IMR-90 (cell line): ENCODE results near the gene FAM110D. TPM values are rescaled to one million over a fixed set of nuclear protein-coding genes. Genes with fewer than 3 reads are reported as not detected.

ENCODE experiments used
- ATAC-seq: fragments of 200-7000 bp; cut with Tn5 transposase; 2 replicates; pipeline ENCODE4 v1.9.1; 2020; ENCODE audit warnings: low read depth, mild to moderate bottlenecking, moderate library complexity
- BruUV-seq: library from RNA; stranded (reverse); fragments of 400-500 nt; replicated peaks from 2 replicates; lab custom pipeline; 2021; lab: Mats Ljungman, UMichigan
- CTCF ChIA-PET: fragments of 300-600 bp; formaldehyde crosslinking; extraction: SDS; loops from one replicate; lab custom pipeline; 2021; ENCODE audit warnings: antibody characterized with exemption; lab: Yijun Ruan, JAX
- POLR2A ChIA-PET: fragments of 300-600 bp; sonication (Branson Sonifier 250); formaldehyde crosslinking; loops from one replicate; lab custom pipeline; 2022; ENCODE audit warnings: antibody characterized with exemption; ENCODE audit not compliant: unreplicated experiment; lab: Charles Lee
- DNase-seq: peaks from one replicate; pipeline ENCODE4 v3.0.0; 2013
- H2AFZ ChIP-seq: replicated peaks from 2 replicates; pipeline ENCODE3; 2013; ENCODE audit warnings: low read length, mild to moderate bottlenecking; ENCODE audit not compliant: poor library complexity
- H2AK5ac ChIP-seq: 2 replicates; pipeline ENCODE4 v1.6.1; 2013; ENCODE audit warnings: low read depth, low read length, inconsistent platforms
- H2AK9ac ChIP-seq: replicated peaks from 2 replicates; pipeline ENCODE3; 2013; ENCODE audit warnings: mild to moderate bottlenecking, low read depth, low read length, moderate library complexity; ENCODE audit not compliant: poor library complexity
- H2BK120ac ChIP-seq: 2 replicates; pipeline ENCODE4 v1.6.1; 2013; ENCODE audit warnings: low read depth, low read length, inconsistent platforms
- H2BK15ac ChIP-seq: 3 replicates; pipeline ENCODE4 v1.6.1; 2013; ENCODE audit warnings: low read depth, low read length, inconsistent platforms
- H2BK20ac ChIP-seq: 2 replicates; pipeline ENCODE4 v1.6.1; 2013; ENCODE audit warnings: low read depth, mild to moderate bottlenecking, inconsistent platforms, low read length, moderate library complexity
- H2BK5ac ChIP-seq: 2 replicates; pipeline ENCODE4 v1.6.1; 2013; ENCODE audit warnings: mild to moderate bottlenecking, low read depth, low read length, inconsistent platforms; ENCODE audit not compliant: poor library complexity, severe bottlenecking
- H3K14ac ChIP-seq: replicated peaks from 2 replicates; pipeline ENCODE4 v1.6.1; 2013; ENCODE audit warnings: low read depth, low read length, inconsistent platforms
- H3K18ac ChIP-seq: 2 replicates; pipeline ENCODE4 v1.6.1; 2013; ENCODE audit warnings: low read depth, low read length, control low read depth
- H3K23ac ChIP-seq: 2 replicates; pipeline ENCODE4 v1.6.1; 2013; ENCODE audit warnings: low read depth, low read length, inconsistent platforms
- H3K27ac ChIP-seq: 2 replicates; pipeline ENCODE4 v1.5.1; 2013; ENCODE audit warnings: mild to moderate bottlenecking, control low read depth, low read length; ENCODE audit not compliant: insufficient read depth
- H3K27me3 ChIP-seq: 2 replicates; pipeline ENCODE4 v1.6.1; 2013; ENCODE audit warnings: low read length; ENCODE audit not compliant: control insufficient read depth, insufficient read depth
- H3K36me3 ChIP-seq: 2 replicates; pipeline ENCODE4 v1.6.1; 2013; ENCODE audit warnings: low read length, mixed read lengths; ENCODE audit not compliant: control insufficient read depth, insufficient read depth
- H3K4ac ChIP-seq: 2 replicates; pipeline ENCODE4 v1.6.1; 2013; ENCODE audit warnings: low read depth, low read length, inconsistent platforms
- H3K4me1 ChIP-seq: 2 replicates; pipeline ENCODE4 v1.6.1; 2013; ENCODE audit warnings: low read length, mixed read lengths; ENCODE audit not compliant: control insufficient read depth, insufficient read depth
- H3K4me2 ChIP-seq: 2 replicates; pipeline ENCODE4 v1.6.1; 2013; ENCODE audit warnings: low read depth, mild to moderate bottlenecking, control low read depth, low read length, moderate library complexity
- H3K4me3 ChIP-seq: 2 replicates; pipeline ENCODE4 v1.5.1; 2013; ENCODE audit warnings: low read depth, mild to moderate bottlenecking, control low read depth, low read length, moderate library complexity; ENCODE audit not compliant: insufficient read depth
- H3K56ac ChIP-seq: 2 replicates; pipeline ENCODE4 v1.6.1; 2013; ENCODE audit warnings: low read length, inconsistent platforms; ENCODE audit not compliant: insufficient read depth; ENCODE audit errors: extremely low read depth
- H3K79me1 ChIP-seq, 2 experiments: 2 replicates each; pipeline ENCODE4 v1.6.1; 2013; ENCODE audit warnings: low read length in 2 of 2, inconsistent platforms in 1 of 2, low read depth in 1 of 2
- H3K9ac ChIP-seq: 2 replicates; pipeline ENCODE4 v1.6.1; 2013; ENCODE audit warnings: low read depth, low read length, control low read depth
- H3K9me1 ChIP-seq: 2 replicates; pipeline ENCODE4 v1.6.1; 2013; ENCODE audit warnings: low read length, inconsistent platforms; ENCODE audit not compliant: insufficient read depth
- H3K9me3 ChIP-seq: 2 replicates; pipeline ENCODE4 v1.6.1; 2013; ENCODE audit warnings: low read length; ENCODE audit not compliant: control insufficient read depth, insufficient read depth
- H4K20me1 ChIP-seq: 2 replicates; pipeline ENCODE4 v1.6.1; 2013; ENCODE audit warnings: low read length, inconsistent platforms; ENCODE audit not compliant: insufficient read depth
- H4K5ac ChIP-seq: 2 replicates; pipeline ENCODE4 v1.6.1; 2013; ENCODE audit warnings: mild to moderate bottlenecking, low read depth, low read length, control low read depth
- H4K8ac ChIP-seq, 2 experiments: 2 replicates each; pipeline ENCODE4 v1.6.1; 2013; ENCODE audit warnings: low read depth in 2 of 2, low read length in 2 of 2, control low read depth in 1 of 2, inconsistent platforms in 1 of 2
- H4K91ac ChIP-seq: 2 replicates; pipeline ENCODE4 v1.6.1; 2013; ENCODE audit warnings: low read depth, low read length, inconsistent platforms; ENCODE audit not compliant: insufficient read depth
- CEBPB ChIP-seq: IDR thresholded peaks from 2 replicates; pipeline ENCODE4 v1.6.1; 2012; ENCODE audit warnings: low read depth, low read length, improper control_type of control experiment
- CHD1 ChIP-seq: IDR thresholded peaks from 2 replicates; pipeline ENCODE4 v1.6.1; 2012; ENCODE audit warnings: low read depth, low read length, improper control_type of control experiment
- CTCF ChIP-seq: conservative IDR thresholded peaks from 2 replicates; pipeline ENCODE4 v1.5.1; 2012; ENCODE audit warnings: mild to moderate bottlenecking, low read depth, low read length, improper control_type of control experiment
- FOS ChIP-seq: fragments of 150-350 bp; IDR thresholded peaks from 2 replicates; pipeline ENCODE4 v1.6.1; 2016; ENCODE audit warnings: low read depth, low read length
- MAFK ChIP-seq: IDR thresholded peaks from 2 replicates; pipeline ENCODE4 v1.6.1; 2012; ENCODE audit warnings: low read depth, low read length, improper control_type of control experiment
- MXI1 ChIP-seq: IDR thresholded peaks from 2 replicates; pipeline ENCODE4 v1.6.1; 2012; ENCODE audit warnings: low read depth, mild to moderate bottlenecking, low read length, moderate library complexity, borderline replicate concordance
- NFE2L2 ChIP-seq: fragments of 150-350 bp; IDR thresholded peaks from 2 replicates; pipeline ENCODE4 v1.6.1; 2016; ENCODE audit warnings: low read depth, mild to moderate bottlenecking, low read length
- POLR2A ChIP-seq: IDR thresholded peaks from 2 replicates; pipeline ENCODE4 v1.6.1; 2012; ENCODE audit warnings: mild to moderate bottlenecking, low read depth, low read length
- RCOR1 ChIP-seq: IDR thresholded peaks from 2 replicates; pipeline ENCODE4 v1.6.1; 2012; ENCODE audit warnings: mild to moderate bottlenecking, low read length, improper control_type of control experiment; ENCODE audit not compliant: insufficient replicate concordance
- RFX5 ChIP-seq: IDR thresholded peaks from 2 replicates; pipeline ENCODE4 v1.8.0; 2012; ENCODE audit warnings: low read depth, mild to moderate bottlenecking, low read length, moderate library complexity
- SMC3 ChIP-seq: fragments of 150-350 bp; IDR thresholded peaks from 2 replicates; pipeline ENCODE4 v1.6.1; 2016; ENCODE audit warnings: low read depth, mild to moderate bottlenecking, antibody characterized with exemption, low read length, moderate library complexity
- USF2 ChIP-seq: fragments of 150-350 bp; IDR thresholded peaks from 2 replicates; pipeline ENCODE4 v1.6.1; 2017; ENCODE audit warnings: mild to moderate bottlenecking, antibody characterized with exemption, low read length, low read depth
- WGBS, 2 experiments: methylation state at CpG; one replicate each; pipeline versions ENCODE4 v1.1.5 to v1.1.7; 2013; ENCODE audit warnings: missing lambda C conversion rate in 2 of 2; ENCODE audit not compliant: insufficient read length in 1 of 2; ENCODE audit errors: extremely low coverage in 2 of 2; 5-methylcytosine and 5-hydroxymethylcytosine counted together
- dilution Hi-C: fragments of 300-500 bp; cut with HindIII; formaldehyde crosslinking; loops from one replicate; pipeline ENCODE4 v1.14.3; 2018; ENCODE audit warnings: low sequenced_read_pairs; ENCODE audit not compliant: unreplicated experiment
- in situ Hi-C: fragments of 300-500 bp; cut with MboI; formaldehyde crosslinking; loops from 3 replicates; pipeline ENCODE4 v1.14.3; 2019; ENCODE audit warnings: low sequenced_read_pairs, inconsistent platforms, mixed read lengths
- intact Hi-C: fragments of 100-400 bp; cut with micrococcal nuclease; formaldehyde crosslinking; loops from 2 replicates; pipeline ENCODE4 v1.10.0; 2022
- polyA plus RNA-seq, 3 experiments: library from polyadenylated mRNA; depleted of rRNA; stranded (reverse); fragments of >200 nt; gene quantifications; 2 replicates each; pipeline ENCODE4 v1.2.3, GENCODE V29; 2012; ENCODE audit warnings: low replicate concordance in 1 of 3
- total RNA-seq: library from RNA; depleted of rRNA; stranded (reverse); fragments of >200 nt; gene quantifications from 2 replicates; pipeline ENCODE4 v1.2.3, GENCODE V29; 2012

Gene FAM110D
- total and polyA plus RNA-seq, 2 of the 4 experiments (the other 2 are of a cell fraction) = not detected

- no peaks in the 10 kb centered on the region for H3K4me1 ChIP-seq
- no peak overlapping the region for H4K91ac ChIP-seq
- H3K4me3 ChIP-seq = no peak overlapping the region
- no peak overlapping the region for H3K23ac ChIP-seq
- CTCF ChIA-PET = interaction anchor here (1.9 kb wide), 1 partner anchor 14 kb away, joined by 6 read pairs; the partner anchor contains the start of gene ZNF593
- H2AK9ac ChIP-seq = no peak overlapping the region
- no peak overlapping the region for H2BK20ac ChIP-seq
- DNase-seq = no peak
- no peaks in the 10 kb centered on the region for H3K9me1 ChIP-seq
- no peak for ATAC-seq
- H3K79me1 ChIP-seq = no peaks in the 10 kb centered on the region
- no peak overlapping the region for H2BK15ac ChIP-seq
- H3K18ac ChIP-seq = no peak overlapping the region
- H3K27me3 ChIP-seq = peaks cover 52% of the 10 kb centered on the region
- H2AK5ac ChIP-seq = no peak overlapping the region
- no peak overlapping the region for H2BK5ac ChIP-seq
- H4K20me1 ChIP-seq = no peaks in the 10 kb centered on the region
- H2AFZ ChIP-seq = no peak overlapping the region
- no peak overlapping the region for H3K56ac ChIP-seq
- H4K5ac ChIP-seq = no peak overlapping the region
- BruUV-seq = no TSS peak
- no peak overlapping the region for H4K8ac ChIP-seq
- POLR2A ChIA-PET = no interaction called here
- H3K36me3 ChIP-seq = no peaks in the 10 kb centered on the region
- dilution Hi-C loops = no loop called here
- H3K27ac ChIP-seq = no peak overlapping the region
- H3K9ac ChIP-seq = no peak overlapping the region
- H3K4ac ChIP-seq = no peak overlapping the region
- in situ Hi-C loops = no loop called here
- WGBS, 2 experiments = 48% methylated on average over 11 of the region's 21 CpGs; no CpG with 5 or more reads in 1 of the 2 experiments
- intact Hi-C loops = no loop called here
- no peak overlapping the region for H3K14ac ChIP-seq
- no peak for TF ChIP-seq FOS
- no peak for TF ChIP-seq MXI1
- no peak for TF ChIP-seq CTCF
- no peak for TF ChIP-seq RCOR1
- no peak for TF ChIP-seq RFX5
- no peak for TF ChIP-seq USF2
- no peak for TF ChIP-seq CHD1
- TF ChIP-seq NFE2L2 = no peak
- no peak for TF ChIP-seq MAFK
- TF ChIP-seq SMC3 = no peak
- TF ChIP-seq CEBPB = no peak
- TF ChIP-seq POLR2A = no peak
- no peaks in the 10 kb centered on the region for H3K9me3 ChIP-seq
- H3K4me2 ChIP-seq = no peak overlapping the region
- no peak overlapping the region for H2BK120ac ChIP-seq
Measured at GRCh38 chr1:26155370-26156284, 3.3 kb upstream of the FAM110D start.
